GM18508 (cell line): Measurements from ENCODE around the gene CD59.
A peak's percentile ranks its signal among the peaks of the same experiment; 100 is the strongest.
"Not testable (repeated sequence)": the region's sequence is repeated elsewhere in the genome, so short reads cannot be mapped to it uniquely, and the experiment has no call there.

ENCODE experiments used
- ATAC-seq: cut with Tn5 transposase; IDR thresholded peaks from one replicate; pipeline ENCODE4 v1.9.1; 2021; ENCODE audit warnings: moderate number of reproducible peaks; ENCODE audit not compliant: insufficient read depth, unreplicated experiment

CD59 gene

DNA sequence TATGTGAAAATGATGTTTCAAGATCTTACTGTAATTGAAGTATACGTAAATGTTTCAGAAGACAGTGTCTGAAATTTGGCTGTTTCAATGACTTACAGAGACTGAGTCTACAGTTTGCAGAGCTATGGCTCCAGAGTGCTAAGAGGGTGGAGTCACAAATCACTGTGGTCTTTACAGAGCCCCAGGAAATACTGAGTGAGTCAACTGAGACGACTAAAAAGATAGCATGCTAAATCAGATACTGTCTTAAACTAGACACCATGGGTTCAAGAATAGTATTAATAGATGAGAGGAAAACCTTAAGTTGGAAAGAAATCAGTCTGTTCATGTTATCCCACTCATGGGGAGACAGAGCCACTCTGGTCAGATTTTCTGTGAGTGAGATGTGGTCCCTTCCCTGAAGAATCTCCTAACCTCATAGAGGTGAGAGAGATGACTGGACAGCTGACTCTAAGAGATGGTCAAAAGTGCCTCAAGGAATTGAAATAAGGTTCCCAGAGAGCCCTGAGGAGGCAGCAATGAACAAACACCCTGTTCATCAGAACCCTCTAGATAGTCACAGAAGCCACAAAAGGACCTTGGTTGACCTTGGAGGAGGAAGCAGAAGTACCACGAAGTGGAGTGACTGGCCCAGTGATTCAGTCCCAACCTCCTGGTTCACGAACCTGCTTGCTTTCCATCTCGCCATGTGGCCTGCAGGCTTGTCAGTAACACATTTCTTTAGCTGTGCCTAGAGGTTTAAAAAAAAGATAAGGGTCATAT, 65.8 kb downstream of the CD59 start:
- no peak for ATAC-seq

DNA sequence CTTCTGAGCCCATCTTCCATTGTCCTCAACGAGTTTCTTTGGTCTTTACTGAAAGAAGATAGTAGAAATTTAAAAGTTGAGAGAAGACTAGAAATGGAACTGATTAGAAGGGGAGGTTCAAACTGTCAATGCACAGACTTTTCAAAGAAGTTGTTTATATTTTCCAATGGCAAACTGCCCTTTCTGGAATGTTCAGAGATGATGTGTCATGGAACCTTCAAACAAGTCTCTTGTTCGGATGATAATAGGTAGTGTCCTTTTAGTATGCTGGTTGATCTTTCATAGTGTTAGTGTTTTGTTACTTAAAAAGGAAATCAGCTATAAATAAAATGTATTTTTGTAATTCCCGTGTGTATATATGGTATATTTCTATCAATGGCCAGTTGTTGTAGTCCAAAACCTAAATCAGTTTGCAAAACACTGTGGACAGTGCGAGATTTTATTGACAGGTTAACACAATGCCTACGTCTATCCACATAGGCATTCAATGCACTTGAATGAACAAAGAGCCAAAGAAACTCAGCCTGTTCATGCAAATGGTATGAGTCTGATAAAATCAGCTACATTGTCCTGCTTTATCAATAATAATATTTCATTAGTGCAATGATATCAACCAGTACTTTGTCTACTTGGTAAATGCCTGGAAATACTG, 66.5 kb downstream of the CD59 start:
- ATAC-seq, result no peak

GRCh38 chr11:33668951-33669596, 67.1 kb downstream of the CD59 start:
- ATAC-seq, result no peak

DNA sequence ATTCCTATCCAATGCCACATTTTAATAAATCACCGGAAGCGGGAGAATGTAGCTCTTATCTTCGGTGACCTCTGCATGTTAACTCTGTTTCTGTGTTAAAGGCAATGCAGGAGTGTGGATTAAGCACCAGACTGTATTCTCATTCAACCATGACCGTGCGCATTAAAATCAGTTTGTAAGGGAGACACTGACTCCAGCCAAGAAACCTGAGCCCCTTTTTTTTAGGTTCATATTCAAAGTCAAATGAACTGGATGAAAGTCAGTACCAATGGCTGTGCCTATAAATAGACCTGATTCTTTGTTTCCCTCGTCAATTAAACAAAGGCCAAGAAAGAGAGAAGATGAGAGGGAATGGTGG, 67.8 kb downstream of the CD59 start:
- ATAC-seq, result no peak

DNA sequence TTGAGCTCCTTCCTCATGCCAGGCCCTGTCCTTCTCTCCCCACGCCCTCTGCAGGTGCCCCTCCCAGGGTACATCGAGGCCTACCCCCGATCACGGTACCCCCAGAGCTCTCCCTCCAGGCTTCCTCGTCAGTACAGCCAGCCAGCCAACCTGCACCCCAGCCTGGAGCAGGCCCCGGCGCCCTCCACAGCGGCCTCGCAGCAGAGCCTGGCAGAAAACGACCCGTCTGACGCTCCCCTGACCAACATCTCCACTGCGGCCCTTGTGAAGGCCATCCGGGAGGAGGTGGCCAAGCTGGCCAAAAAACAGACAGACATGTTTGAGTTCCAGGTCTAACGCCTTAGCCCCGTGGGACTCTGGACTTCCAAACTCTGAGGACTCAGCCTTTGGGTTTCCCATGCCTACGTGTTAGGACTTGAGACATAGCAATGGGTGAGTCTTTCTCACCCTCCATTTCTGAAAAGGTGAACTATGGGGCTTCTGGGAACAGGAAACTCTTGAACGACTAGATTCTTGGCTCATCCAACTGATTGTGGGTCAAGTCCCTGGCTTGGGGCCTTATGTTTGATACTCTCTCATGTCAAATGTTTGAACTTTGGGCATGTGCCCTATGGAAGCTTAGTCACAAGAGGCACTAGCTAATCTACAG, 68.3 kb downstream of the CD59 start:
- no peak for ATAC-seq

- ATAC-seq, result no peak
These were observed 70.7 kb downstream of the CD59 start for GRCh38 chr11:33665350-33666106.

DNA sequence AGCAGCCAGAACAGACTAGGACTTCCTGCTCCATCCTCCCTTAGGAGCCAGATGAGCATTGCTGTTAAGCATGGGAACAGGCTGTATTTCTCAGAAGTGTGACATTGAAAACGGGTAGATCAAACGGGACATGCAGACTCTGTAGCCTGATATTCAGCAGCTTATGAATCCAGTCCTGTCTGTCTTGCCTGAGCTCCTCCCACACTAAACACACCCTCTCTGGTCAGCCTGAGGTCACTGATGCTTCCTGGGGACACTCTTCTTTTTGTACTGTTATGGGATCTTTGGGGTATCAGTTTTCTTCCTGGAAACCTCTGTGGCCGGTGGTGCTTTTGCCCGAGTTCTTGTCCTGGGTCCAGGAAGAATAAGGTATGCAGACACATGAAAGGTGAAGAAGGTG, 71.4 kb downstream of the CD59 start:
- no peak for ATAC-seq

DNA sequence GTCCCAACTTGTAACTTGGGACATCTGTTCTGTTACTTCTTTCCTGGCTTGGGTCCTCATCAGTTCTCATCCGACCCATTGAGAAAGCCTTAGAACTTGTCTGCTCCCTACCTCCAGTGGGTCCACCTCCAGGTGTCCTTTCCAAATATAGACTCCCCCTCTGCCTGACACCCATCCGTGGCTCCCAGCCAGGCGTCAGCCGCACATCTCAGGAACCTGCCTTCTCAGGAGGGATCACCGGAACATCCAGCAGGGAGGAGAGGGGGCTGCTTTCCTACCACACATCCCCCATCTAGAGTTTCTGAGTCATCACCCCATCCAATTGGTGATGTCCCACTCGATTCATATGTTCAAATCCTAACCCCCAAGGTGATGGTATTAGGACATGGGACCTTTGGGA, 72.1 kb downstream of the CD59 start:
- no peak for ATAC-seq

- ATAC-seq, result no peak
These were observed 73.1 kb downstream of the CD59 start for GRCh38 chr11:33663121-33663520.

GRCh38 chr11:33661526-33661925, 74.7 kb downstream of the CD59 start:
- ATAC-seq, result not testable (repeated sequence)

GRCh38 chr11:33660962-33661361, 75.3 kb downstream of the CD59 start:
- ATAC-seq, result no peak

DNA sequence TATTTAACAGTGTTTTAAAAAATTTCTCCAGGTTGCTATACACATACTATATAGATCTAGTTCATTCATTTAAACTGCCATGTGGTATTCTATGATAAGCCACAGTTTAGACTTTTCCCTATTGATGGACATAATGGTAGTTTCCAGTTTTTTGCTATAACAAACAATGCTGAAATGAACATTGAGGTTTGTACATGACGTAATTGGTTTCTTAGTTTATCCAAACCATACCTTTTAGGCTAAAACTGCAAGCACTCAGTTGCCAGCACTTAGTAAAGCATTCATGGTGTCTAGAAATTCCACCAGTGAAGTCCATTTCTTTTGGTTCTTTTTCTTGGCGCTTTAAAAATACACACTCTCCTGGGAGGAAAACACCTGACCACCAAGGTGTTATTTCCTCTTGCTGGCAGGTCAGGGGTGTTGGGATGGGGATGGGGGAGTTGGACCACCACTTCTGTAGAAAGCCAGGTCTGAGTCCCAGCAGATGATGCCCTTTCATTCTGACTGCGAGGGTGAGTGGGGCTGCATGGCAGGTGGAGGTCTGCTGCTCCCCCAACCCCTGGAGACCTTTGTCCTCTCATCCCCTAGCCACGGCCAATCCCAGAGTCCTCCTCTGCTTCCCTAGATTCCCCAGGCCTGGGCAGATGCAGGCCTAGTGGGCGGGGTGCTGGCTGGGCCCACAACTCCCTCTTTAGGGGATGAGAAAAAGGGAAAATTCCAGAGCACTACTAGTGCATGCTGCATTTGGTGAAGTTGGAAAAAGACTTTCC, 76.7 kb downstream of the CD59 start:
- no peak for ATAC-seq

- ATAC-seq, result no peak
These were observed 77.9 kb downstream of the CD59 start for GRCh38 chr11:33658195-33658900.

- no peak for ATAC-seq
These were observed 78.5 kb downstream of the CD59 start for GRCh38 chr11:33657757-33658156.

- no peak for ATAC-seq
These were observed 79.5 kb downstream of the CD59 start for GRCh38 chr11:33656768-33657167.

GRCh38 chr11:33655842-33656600, 80.2 kb downstream of the CD59 start:
- peak; percentile 48 for ATAC-seq

DNA sequence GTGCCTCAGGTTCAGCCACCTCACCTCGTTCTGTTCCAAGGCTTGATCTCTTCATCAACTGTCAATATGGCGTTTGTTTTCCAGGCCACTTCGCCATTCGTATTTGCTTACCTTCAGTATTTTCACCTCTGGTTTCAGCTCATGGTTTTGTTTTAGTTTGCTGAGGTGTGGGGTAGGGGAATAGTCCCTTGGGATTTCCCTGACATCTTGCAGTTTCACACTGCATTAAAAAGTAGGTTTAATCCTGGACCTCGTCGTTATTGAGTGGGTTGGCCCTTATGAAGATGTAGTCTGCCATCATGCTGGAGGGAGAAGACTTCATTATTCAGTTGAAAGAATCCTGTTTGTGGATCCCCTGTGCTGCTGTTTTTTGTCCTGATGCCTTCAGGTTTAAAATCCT, 81.6 kb downstream of the CD59 start:
- no peak for ATAC-seq
